Epidermal melanocyte (primary cell): ENCODE data around the gene TIGD7.

Experiments
- DNase-seq: peaks from one replicate; pipeline ENCODE4 v3.0.0; 2011; ENCODE audit warnings: low spot score; ENCODE audit not compliant: insufficient read length

Gene TIGD7, protein sequence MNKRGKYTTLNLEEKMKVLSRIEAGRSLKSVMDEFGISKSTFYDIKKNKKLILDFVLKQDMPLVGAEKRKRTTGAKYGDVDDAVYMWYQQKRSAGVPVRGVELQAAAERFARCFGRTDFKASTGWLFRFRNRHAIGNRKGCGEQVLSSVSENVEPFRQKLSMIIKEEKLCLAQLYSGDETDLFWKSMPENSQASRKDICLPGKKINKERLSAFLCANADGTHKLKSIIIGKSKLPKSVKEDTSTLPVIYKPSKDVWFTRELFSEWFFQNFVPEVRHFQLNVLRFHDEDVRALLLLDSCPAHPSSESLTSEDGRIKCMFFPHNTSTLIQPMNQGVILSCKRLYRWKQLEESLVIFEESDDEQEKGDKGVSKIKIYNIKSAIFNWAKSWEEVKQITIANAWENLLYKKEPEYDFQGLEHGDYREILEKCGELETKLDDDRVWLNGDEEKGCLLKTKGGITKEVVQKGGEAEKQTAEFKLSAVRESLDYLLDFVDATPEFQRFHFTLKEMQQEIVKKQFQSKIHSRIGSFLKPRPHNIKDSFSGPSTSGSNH

DNA sequence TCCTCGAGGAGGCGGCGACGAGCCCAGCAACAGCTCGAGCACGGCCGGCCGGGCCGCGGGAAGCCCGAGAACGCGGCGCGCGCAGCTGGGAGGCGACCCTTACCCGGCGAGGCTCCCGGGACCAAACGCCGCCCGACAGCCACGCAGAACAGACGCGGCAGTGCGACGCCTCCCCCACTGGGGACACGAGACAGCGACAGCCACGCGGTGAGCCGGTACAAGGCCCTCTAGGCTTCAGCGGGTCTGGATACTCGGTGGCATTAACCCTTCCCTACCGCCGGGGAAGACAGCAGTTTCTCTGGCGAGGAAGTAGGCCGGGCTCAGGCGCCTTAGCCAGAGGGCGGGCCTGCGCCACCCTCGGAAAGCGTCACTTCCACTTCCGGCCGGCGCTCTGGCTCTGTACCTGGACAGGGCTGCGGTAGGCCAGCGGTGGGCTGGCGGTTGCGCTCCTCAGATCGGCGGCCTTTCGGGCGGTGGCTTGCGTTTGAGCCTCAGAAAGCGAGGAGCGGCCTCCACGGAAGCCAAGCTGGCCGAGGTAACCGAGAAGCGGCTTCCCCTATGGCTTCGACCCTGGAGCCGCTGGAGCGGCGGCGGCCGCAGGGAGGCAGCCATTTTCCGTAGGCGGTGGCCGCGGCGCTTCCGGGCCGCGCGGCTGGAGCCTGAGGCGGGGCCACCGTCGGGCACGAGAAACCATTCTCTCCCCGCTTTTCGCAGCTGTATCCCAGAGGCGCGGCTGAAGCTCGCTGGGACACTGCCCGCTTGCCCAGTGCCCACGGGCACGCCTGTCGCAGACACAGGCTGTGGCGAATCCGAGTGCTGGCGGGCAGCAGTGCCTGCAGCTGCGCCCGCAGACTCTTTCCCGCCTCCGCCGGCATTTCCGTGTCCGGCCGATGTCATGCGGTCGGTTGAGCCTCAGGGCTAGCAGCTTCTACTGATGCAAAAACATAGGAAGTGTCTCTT, at the start of gene TIGD7, which contains the start of gene ZNF75A:
Gene TIGD7 (minus strand): TSS at position 322 of the 960 bp plus-strand sequence. CDS start 4,816 bp downstream, outside the sequence.
Gene ZNF75A (plus strand): TSS at position 389 of the 960 bp plus-strand sequence. CDS start 2,932 bp downstream, outside the sequence.
- DNase-seq: peak; percentile 71

GRCh38 chr16:3349175-3349574, 43.9 kb upstream of the TIGD7 start:
- DNase-seq: no peak

GRCh38 chr16:3348547-3349167, 43.4 kb upstream of the TIGD7 start:
- DNase-seq: no peak

DNA sequence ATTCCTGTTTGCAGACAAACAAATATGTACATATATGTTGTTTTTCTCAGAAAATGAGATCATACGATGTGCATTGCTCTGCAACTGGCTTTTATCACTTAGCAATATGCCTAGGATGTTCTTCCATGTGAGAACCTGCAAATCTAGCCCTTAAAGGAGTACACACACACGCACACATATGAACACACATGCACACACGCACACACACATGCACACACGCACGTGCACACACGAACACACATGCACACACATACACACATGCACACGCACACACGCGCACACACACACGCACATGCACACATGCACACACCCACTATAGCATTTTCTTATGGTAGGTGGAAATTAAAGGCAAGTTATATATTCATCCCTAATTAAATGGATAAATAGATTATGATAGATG, 42.4 kb upstream of the TIGD7 start:
- DNase-seq: no peak

DNA sequence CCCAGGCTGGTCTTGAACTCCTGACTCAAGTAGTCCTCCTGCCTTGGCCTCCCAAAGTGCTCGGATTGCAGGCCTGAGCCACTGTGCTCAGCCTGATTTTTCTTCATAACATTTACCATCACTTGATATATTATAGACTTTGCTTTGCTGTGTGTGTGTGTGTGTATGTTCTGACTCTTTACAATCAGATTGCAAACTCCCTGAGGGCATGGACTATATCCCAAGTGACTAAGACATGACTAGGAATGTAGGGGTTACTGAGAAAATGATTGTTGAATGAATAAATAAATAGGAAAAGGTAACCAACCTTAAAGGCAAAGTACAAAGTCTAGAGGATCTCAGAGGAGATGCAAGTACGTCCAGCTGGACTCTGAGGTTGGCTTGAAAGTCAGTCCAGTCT, 40.8 kb upstream of the TIGD7 start:
- DNase-seq: no peak

GRCh38 chr16:3328643-3329042, 23.4 kb upstream of the TIGD7 start:
- DNase-seq: no peak

DNA sequence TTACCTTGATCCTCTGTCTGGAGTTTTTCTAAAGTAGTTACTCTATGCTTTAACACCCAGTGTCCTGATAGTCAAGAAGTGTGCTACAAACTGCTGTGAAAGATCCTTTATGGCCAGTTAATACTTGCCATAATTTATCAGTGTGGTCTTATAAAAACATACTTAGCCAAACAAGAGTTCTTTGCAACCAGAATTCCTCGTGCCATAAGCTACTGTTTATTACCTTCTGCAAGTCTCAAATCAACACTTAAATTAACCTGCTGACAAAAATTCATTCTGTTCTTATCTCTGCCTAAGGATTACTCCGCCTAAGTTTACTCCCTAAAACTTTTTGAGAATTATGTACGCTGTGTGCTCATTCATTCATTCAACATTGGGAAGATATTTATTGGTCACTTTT, 22.9 kb upstream of the TIGD7 start:
- no peak for DNase-seq

DNA sequence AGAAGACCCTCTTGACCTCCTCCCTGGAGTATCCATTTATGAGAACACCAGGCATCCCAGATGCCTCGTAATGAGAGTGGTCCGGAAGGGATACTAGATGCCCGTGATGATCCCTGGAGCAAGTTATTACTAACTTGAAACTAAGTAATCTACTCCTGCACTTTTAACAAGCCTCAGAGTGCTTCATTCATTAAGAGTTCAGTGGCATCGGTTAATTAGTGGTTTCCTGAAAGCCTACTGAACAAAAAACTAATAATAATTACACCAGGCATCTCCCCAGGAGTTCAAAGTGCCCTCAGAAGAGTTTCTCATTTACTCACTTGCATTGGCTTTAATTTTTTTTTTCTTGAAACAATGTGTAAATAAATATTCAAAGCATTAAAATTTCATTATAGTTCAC, 22.3 kb upstream of the TIGD7 start:
- no peak for DNase-seq

DNA sequence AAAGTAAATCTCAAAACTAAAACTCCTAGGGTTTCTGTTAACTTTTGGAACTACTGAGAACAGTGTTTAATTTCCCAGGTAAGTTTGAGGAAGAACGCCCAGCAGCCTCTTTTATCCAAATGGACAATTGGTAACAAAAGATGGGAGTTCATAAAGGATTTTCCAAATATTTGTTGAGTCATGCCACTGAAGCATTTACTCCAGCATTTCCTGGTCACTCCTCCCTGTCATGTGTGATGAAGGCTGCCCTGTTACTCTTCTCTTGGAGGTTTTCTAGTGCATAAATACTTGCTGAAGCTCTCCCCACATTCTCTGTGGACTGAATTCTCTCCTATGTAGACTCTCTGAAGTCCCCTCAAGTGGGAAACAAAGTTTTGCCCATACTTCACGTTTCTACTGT, 16.6 kb upstream of the TIGD7 start:
- no peak for DNase-seq

DNA sequence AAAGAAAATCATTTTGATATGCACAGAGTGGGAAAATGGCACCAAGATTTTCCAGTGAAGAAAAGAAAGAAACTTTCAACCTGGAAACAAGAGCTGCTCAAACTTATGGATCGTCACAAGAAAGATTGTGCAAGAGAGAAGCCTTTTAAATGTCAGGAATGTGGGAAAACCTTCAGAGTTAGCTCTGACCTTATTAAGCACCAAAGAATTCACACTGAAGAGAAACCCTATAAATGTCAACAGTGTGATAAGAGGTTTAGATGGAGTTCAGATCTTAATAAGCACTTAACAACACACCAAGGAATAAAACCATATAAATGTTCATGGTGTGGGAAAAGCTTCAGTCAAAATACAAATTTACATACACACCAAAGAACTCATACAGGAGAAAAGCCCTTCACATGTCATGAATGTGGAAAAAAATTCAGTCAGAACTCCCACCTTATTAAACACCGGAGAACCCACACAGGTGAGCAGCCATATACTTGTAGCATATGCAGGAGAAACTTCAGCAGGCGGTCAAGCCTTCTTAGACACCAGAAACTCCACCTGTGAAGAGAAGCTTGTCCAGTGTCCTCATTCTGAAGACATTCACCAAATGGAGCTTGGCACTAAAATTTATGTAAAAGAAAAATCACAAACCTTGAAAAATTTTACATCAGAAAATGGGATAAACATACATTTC, 12.2 kb upstream of the TIGD7 start:
- no peak for DNase-seq

GRCh38 chr16:3311496-3311895, 6.3 kb upstream of the TIGD7 start:
- DNase-seq: no peak

DNA sequence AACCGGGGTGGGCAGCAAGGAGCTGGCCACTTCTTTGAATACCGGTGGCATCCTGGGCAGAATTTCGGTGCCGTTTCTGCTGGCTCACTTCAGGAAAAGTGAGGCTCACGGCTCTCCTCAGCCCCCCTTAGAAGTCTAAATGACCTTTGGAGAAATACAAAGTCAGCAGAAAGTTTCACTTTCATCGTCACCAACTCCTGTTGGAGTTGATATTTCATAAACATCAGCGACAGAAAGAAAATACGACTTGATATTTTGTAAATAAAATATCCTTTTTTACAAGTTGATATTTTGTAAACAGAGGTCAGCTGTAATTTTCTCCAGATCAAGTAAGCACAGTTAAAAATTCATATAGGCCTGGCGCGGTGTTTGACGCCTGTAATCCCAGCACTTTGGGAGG, 848 bp upstream of the TIGD7 start:
- DNase-seq: no peak

DNA sequence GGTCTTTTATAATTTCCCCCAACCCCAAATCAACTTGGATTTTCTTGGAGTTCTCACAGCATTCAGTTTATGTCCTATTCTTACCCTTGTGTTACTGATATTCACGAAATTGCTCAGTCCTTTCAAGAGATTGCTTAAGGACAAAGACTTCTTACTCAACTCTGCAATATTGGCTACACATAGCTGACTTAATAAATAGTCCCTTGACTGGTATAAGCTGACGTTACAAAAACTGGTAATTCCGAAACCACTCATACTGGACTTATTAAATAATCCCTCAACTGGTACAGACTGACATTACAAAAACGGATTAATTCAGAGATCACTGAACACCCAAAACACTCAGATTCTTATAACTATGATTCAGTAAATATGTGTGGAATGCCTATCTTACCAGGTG, 860 bp downstream of the TIGD7 start:
- no peak for DNase-seq

GRCh38 chr16:3295783-3296182, 9.4 kb downstream of the TIGD7 start:
- no peak for DNase-seq

DNA sequence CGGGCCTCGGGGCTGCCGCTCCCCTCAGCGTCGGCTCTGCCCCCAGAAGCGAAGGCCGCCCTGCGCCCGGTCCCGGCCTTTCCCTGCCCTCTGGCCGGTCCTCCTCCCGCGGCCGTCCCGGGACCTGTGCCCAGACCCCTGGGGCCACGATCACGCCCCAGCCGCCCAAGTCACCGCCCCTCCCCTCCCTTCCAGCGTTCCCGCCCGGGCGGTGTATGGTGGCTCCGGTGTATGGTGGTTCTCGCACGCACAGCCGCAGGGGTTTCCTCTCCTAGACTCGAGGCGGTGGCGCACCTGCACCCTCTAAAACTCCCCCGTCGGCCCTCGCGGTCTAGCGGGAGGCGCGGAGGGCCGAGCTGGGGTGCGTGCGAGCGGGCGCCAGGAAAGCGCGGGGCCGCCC, 10.0 kb downstream of the TIGD7 start:
- DNase-seq: no peak

GRCh38 chr16:3292604-3293003, 12.6 kb downstream of the TIGD7 start:
- no peak for DNase-seq

DNA sequence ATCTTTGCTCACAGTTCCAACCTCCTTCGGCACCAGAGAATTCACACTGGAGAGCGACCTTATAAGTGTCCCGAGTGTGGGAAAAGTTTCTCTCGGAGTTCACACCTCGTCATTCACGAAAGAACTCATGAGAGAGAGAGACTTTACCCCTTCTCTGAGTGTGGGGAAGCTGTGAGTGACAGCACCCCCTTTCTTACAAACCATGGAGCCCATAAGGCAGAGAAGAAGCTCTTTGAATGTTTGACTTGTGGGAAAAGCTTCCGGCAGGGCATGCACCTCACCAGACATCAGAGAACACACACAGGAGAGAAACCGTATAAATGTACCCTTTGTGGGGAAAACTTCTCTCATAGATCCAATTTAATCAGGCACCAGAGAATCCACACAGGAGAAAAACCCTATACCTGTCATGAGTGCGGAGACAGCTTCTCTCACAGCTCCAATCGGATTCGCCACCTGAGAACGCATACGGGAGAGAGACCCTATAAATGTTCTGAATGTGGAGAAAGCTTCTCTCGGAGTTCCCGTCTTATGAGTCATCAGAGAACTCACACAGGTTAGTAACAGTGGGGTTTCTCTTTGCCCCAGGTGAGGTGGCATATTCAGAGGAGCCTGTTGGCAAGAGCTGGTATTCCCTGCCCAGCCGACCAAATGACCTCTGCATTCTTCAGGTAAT, 15.1 kb downstream of the TIGD7 start:
- DNase-seq: no peak

DNA sequence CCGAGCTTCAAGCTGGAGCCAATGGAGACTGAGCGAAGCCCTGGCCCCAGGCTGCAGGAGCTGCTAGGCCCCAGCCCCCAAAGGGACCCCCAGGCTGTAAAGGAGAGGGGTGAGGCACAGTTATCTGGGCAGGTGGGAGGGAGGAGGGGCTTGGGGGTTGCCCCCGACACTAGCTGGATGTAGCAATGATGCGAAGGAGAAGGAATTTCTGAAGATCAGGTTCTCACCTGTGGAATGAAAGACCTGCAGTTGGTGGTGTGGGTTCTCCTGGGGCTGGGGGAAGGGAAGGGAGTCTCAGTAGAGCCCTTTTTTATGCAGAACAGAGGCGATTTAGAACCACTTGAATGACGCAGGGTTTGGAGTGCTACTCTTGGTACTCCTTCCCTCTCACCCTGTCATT, 20.1 kb downstream of the TIGD7 start:
- no peak for DNase-seq

DNA sequence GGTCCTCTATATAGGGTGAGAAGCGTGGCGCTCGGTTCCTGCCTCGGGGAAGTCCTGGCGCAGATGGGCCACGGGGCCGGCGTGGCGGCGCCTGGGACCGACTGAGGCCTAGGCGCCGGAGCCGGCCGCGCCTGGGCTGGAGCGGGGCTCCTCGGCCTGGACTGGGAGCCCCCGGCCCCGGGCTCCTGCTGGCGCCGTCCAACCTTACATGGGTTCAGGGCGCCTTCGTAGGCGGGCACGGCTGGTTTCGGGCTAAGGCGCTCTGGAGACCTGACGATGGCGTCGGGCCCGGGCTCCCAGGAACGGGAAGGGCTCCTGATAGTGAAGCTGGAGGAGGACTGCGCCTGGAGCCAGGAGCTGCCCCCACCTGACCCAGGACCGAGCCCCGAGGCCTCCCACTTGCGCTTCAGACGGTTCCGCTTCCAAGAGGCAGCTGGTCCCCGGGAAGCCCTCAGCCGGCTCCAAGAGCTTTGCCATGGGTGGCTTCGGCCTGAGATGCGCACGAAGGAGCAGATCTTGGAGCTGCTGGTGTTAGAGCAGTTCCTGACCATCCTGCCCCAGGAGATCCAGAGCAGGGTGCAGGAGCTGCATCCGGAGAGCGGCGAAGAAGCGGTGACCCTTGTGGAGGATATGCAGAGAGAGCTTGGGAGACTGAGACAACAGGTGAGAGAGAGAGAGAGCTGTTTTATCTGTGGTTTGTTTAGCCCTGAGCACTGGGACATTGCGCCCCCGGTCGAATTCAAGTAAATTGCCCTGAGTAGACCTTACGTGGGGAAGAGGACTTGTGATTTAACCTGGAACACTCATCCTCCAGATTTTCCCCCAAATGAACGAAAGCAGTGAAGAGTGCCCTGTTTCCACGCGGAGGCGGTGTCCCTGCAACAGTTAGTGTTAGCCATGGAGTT, 21.4 kb downstream of the TIGD7 start:
- no peak for DNase-seq
